RWPE1 (cell line): Measurements from ENCODE around the gene SLC25A11.

Experiments
- CTCF ChIA-PET: fragments of 350-600 bp; sonication (Branson Sonifier 250); formaldehyde crosslinking; extraction: SDS; loops from one replicate; lab custom pipeline; 2021; lab: Yijun Ruan, JAX
- POLR2A ChIA-PET: fragments of 400-600 bp; formaldehyde crosslinking; extraction: SDS; loops from one replicate; lab custom pipeline; 2020; ENCODE audit warnings: antibody characterized with exemption; ENCODE audit not compliant: low non-redundant PET; lab: Yijun Ruan, JAX
- DNase-seq: peaks from one replicate; pipeline ENCODE4 v3.0.0; 2012; ENCODE audit warnings: low spot score
- H3K27ac ChIP-seq: fragments of 450-650 bp; 2 replicates; pipeline ENCODE4 v1.5.1; 2017
- TF ChIP-seq, protein P1 (sequence below): fragments of 450-650 bp; conservative IDR thresholded peaks from 2 replicates; pipeline ENCODE4 v1.5.1; 2017; ENCODE audit warnings: low read depth, mild to moderate bottlenecking

Gene SLC25A11

DNA sequence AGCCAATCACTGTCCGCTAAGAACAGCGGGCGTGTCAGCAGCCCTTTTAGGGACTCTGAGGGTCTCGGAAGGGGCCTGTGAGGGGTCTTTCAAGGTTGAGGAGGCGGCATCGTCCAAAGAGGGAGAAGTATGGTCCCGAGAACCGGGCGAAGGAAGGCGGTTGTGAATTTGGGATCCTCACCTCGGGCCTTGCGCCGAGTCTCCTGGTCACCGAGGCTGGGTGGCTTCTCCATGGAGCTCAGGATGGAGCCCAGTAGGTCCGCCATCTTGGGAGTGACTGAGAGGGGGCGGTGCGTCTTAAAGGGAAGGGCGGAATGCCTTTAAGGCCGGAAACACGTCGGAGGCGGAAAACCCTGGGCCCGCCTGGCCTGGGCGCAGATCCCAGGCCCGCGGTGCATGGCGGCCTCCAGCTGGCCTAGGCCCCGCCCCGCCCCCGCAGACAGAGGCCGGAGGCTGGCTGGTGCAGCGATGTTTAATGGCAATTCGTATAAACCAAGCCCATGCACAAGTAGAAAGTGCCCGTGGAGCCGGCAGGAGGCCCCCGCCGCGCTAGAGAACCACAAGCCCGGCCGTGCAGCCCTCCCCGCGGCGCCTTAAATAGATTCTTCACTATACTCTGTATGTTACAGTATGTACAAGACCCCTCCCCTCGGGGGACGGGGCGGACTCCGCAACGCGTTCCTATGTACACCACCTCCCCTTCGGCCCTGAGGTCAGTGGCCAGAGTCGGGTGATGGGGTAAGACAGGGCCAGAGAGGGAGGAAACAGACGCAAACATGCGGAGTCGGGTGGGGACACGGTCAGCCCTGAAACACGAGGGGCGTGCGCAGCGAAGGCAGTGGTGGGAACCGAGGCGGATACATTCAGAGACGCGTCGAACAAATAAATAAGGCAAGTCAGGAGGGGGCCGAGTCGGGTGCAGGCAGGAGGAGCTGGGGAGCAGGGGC lies 28.0 kb upstream of the SLC25A11 start, which contains the start of gene SPAG7:
Gene SPAG7, minus strand, starts transcription at position 279 of the 947 bp plus-strand sequence. Its CDS starts 13 bp downstream, at position 266.
- POLR2A ChIA-PET, result interaction anchor here (0.7 to 2.0 kb wide), 6 partner anchors 17 to 58 kb away, joined by 3 to 10 read pairs (median 6); partner anchors contain the start of genes CAMTA2, ENO3, INCA1 and KIF1C
- CTCF ChIA-PET, result interaction anchor here (0.6 to 1.4 kb wide), 4 partner anchors 12 to 258 kb away, joined by 3 to 5 read pairs (median 3); no protein-coding TSS in a partner anchor
- H3K27ac ChIP-seq, result peak within 1 kb of the TSS; percentile 98
- peak; percentile 95 for DNase-seq
- TF ChIP-seq, protein P1, sequence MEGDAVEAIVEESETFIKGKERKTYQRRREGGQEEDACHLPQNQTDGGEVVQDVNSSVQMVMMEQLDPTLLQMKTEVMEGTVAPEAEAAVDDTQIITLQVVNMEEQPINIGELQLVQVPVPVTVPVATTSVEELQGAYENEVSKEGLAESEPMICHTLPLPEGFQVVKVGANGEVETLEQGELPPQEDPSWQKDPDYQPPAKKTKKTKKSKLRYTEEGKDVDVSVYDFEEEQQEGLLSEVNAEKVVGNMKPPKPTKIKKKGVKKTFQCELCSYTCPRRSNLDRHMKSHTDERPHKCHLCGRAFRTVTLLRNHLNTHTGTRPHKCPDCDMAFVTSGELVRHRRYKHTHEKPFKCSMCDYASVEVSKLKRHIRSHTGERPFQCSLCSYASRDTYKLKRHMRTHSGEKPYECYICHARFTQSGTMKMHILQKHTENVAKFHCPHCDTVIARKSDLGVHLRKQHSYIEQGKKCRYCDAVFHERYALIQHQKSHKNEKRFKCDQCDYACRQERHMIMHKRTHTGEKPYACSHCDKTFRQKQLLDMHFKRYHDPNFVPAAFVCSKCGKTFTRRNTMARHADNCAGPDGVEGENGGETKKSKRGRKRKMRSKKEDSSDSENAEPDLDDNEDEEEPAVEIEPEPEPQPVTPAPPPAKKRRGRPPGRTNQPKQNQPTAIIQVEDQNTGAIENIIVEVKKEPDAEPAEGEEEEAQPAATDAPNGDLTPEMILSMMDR, result no peak

DNA sequence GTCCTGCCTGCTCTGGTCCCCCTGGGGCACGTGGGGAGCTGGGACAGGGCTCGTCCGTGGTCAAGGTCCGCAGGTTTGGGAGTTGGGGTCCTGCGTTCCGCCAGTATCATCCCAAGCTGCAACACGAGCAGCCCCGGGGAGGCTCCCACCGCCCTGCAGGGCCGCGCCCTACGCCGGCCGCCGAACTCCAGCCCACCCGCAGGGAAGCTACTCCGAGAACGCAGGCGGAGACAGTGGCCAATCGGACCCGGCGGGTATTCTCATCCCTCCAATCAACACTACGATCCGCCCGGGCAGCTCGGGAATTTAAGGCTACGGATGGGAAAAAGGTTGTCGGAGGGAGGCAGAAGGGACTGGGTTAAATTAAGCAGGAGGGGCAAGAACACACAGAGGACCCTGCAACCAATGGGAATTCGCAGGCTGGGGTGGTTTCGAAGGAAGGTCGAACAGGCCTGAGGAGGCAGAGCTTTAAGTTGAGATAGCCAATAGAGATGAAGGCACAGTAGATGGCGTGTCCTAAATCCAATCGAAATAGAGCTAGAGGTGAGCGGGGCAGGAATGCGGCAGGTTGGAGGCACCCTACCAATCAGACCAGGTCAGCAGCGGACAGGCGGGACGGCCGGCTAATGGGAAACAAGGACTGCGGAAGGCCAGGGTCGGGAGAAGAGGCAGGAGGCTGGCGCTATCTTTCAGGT lies 27.1 kb upstream of the SLC25A11 start:
- peak overlapping the region; percentile 98 for H3K27ac ChIP-seq
- CTCF ChIA-PET, result interaction anchor here (0.6 kb wide), 1 partner anchor 257 kb away, joined by 3 read pairs; no protein-coding TSS in a partner anchor
- DNase-seq, result peak; percentile 99
- TF ChIP-seq, protein P1, result no peak
- POLR2A ChIA-PET, result interaction anchor here (0.5 to 1.9 kb wide), 7 partner anchors 11 to 133 kb away, joined by 3 to 10 read pairs (median 3); partner anchors contain the start of genes ENO3, INCA1, KIF1C and RNF167

DNA sequence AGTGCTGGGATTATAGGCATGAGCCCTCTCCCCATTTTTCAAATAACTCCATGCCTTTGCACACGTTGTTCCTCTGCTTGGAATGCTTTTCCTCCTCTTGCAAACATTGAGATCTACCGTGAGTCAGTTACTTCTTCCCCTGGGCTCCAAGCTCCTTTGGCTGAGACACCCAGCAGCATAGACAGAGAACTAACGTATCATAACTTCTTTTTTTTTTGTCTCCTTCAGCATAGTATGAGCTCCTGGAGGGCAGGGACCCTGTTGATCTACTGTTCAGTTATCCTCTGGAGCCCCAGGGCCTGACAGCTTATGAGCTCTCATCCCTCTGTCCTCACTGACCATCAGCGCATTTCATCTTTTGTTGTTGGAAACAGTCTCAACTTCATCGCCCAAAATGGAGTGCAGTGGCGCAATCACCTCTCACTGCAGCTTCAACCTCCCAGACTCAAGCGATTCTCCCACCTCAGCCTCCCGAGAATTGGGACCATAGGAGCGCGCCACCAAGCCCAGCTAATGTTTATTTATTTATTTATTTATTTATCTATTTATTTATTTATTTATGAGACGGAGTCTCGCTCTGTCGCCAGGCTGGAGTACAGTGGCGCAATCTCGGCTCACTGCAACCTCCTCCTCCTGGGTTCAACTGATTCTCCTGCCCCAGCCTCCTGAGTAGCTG lies 25.6 kb upstream of the SLC25A11 start:
- peak overlapping the region; percentile 98 for H3K27ac ChIP-seq
- ChIA-PET CTCF (interaction anchor here (0.6 kb wide), 1 partner anchor 34 kb away, joined by 5 read pairs; no protein-coding TSS in a partner anchor), POLR2A (interaction anchor here (0.6 to 1.9 kb wide), 3 partner anchors 12 to 56 kb away, joined by 3 to 6 read pairs (median 4); no protein-coding TSS in a partner anchor)
- no peak for DNase-seq
- TF ChIP-seq, protein P1, result no peak

DNA sequence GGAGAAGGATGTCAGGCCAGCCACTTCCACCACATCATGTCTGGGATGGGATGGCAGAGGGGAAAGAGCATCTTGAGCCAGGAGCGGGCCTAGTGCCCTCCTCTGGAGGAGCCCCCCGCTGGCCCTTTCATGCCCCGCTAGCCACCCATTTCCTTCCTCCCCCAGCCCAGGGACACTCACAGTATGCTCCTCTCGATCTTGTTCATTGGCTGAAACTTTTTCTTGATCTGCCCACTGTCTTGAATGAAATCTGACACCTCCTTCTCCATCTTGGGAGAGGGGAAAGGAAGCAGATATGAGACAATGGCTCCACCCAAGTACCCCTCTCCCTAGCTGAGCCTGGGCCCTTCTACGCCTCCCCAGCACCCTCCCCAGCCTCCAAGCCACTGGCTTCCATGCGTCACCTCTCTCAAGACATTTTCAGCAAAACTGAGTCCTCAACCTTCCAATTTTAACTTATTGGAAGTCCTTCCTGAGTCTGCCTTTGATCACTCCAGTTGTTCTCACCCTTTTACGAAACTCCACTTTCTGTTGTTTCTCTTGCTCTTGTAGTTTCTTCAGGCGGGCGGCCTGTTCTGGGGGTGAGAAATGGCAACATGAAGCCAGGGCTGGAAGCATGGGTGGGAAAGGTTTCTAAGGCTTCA lies 20.6 kb upstream of the SLC25A11 start:
- TF ChIP-seq, protein P1, result no peak
- ChIA-PET CTCF (no interaction called here), POLR2A (no interaction called here)
- no peak for DNase-seq
- peak overlapping the region; percentile 41 for H3K27ac ChIP-seq

DNA sequence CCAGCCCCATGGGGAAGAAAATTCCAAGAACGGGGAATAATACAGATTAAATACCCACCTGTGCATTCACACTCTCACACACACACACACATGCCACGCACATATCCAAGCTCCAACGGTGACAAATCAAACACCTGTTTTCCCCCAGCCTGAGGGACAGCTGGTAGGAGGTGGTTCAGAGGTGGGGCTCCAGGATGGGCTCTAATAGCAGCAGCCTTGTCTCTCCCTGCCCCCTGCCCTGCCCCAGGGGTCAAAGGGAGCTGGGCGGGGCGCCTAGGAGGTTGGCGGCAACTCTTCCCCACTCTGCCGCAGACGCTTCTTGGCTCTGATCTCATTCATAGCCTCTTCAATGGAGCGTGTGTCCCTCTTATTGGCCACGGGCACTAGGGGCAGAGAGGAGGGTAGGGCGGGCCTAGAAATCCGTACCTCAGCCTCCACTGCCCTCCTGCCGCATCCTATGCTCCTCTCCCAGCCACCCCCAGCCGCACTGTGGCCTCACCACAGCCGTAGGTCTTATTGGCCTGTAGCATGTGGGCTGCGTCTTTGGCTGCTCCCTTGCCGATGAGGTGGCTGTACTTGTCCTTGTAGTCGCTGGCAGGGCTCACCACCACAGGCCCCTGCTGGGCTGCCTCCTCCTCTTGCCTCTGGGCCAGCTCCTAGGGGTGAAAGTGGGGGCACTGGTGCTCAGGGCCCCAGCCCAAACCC lies 19.6 kb upstream of the SLC25A11 start:
- TF ChIP-seq, protein P1, result no peak
- peak overlapping the region; percentile 35 for H3K27ac ChIP-seq
- POLR2A ChIA-PET, result no interaction called here
- CTCF ChIA-PET, result no interaction called here
- no peak for DNase-seq
